Activated CD8-positive, alpha-beta T cell treated with anti-CD3 and anti-CD28 coated beads, Interleukin-2, amount 10 ng/mL, durations not matched to agents 7 days and 5 days (primary cell): ENCODE measurements around the gene DNM2. TPM values are rescaled to one million over a fixed set of nuclear protein-coding genes. Genes with fewer than 3 reads are reported as not detected.
"Not testable (repeated sequence)": the region's sequence is repeated elsewhere in the genome, so short reads cannot be mapped to it uniquely, and the experiment has no call there.

Experiments
- ATAC-seq: fragments of 150-1000 bp; cut with Tn5 transposase; one replicate; pipeline ENCODE4 v1.10.0; 2021; ENCODE audit warnings: moderate library complexity
- CTCF ChIA-PET: fragments of 350-600 bp; sonication (Branson Sonifier 250); formaldehyde crosslinking; loops from one replicate; lab custom pipeline; 2021; ENCODE audit warnings: antibody characterized with exemption; lab: Charles Lee
- POLR2A ChIA-PET: fragments of 350-600 bp; sonication (Branson Sonifier 250); formaldehyde crosslinking; loops from one replicate; lab custom pipeline; 2021; ENCODE audit warnings: antibody characterized with exemption; lab: Charles Lee
- DNase-seq: peaks from one replicate; pipeline ENCODE4 v3.0.0-alpha.2; 2020
- H3K27ac Mint-ChIP-seq: one replicate; pipeline ENCODE4 v1.8.0; 2021; ENCODE audit warnings: mild to moderate bottlenecking, mixed read lengths
- H3K27me3 Mint-ChIP-seq: one replicate; pipeline ENCODE4 v1.8.0; 2021; ENCODE audit warnings: low read depth, mixed read lengths
- H3K36me3 Mint-ChIP-seq: one replicate; pipeline ENCODE4 v1.8.0; 2021; ENCODE audit warnings: low read depth, mixed read lengths
- H3K4me1 Mint-ChIP-seq: one replicate; pipeline ENCODE4 v1.8.0; 2021; ENCODE audit warnings: low read depth, mixed read lengths
- H3K4me3 Mint-ChIP-seq: one replicate; pipeline ENCODE4 v1.8.0; 2021; ENCODE audit warnings: mild to moderate bottlenecking, mixed read lengths
- H3K9me3 Mint-ChIP-seq: one replicate; pipeline ENCODE4 v1.8.0; 2022; ENCODE audit warnings: mixed read lengths; ENCODE audit not compliant: insufficient read depth
- total RNA-seq, 2 experiments: library from RNA; stranded (reverse); gene quantifications; one replicate each; pipeline ENCODE4 v1.2.3, GENCODE V29; 2021

DNM2 gene
- total RNA-seq, 2 experiments from 2014 or later: 239 to 240 TPM

DNA sequence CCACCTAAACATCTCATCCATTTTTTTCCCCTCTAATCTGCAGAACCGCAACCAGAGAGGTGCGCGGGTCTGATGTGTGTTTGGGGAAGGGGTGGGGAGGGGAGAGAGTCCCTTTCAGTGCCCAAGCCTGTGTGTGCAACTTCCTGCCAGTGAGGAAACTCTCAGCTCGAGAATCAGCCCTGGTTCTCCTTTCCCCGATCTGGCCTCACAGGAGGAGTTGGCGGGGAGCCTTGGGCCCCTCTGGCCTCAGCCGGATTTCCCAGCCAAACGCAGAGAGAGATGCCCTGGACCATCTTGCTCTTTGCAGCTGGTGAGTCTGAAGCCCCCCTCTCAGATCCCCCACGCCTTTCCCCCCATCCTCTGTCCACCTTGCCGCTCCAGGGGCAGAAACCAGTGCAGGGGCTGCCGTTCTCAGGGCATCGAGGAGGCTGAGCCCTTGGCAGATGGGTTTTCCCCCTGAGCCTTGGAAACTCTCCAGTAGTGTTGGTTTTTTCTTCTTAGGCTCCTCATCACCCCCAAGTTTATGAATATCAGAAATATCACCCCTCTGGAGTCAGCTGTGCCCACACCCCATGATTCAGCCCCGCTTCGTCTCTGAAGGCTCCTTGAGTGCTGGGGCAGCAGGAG is 130.5 kb downstream of the DNM2 start, which contains the start of gene C19orf38:
Gene C19orf38, plus strand, starts transcription at position 186 of the 627 bp plus-strand sequence. Its CDS starts 94 bp downstream, at position 280.
- Mint-ChIP-seq H3K4me1 (peaks cover 23% of the 10 kb centered on the region), H3K4me3 (peak within 1 kb of the TSS; percentile 35), H3K36me3 (peaks cover 7% of the 10 kb centered on the region), H3K27me3 (peaks cover 3% of the 10 kb centered on the region), H3K27ac (peak within 1 kb of the TSS; percentile 57), H3K9me3 (peaks cover 5% of the 10 kb centered on the region)
- CTCF ChIA-PET: interaction anchor here (0.6 to 2.4 kb wide), 4 partner anchors 10 to 16 kb away, joined by 4 to 14 read pairs (median 7); partner anchors contain the start of gene TMED1
- peak; percentile 27 for DNase-seq
- ATAC-seq: peak; percentile 48
- POLR2A ChIA-PET: no interaction called here

DNA sequence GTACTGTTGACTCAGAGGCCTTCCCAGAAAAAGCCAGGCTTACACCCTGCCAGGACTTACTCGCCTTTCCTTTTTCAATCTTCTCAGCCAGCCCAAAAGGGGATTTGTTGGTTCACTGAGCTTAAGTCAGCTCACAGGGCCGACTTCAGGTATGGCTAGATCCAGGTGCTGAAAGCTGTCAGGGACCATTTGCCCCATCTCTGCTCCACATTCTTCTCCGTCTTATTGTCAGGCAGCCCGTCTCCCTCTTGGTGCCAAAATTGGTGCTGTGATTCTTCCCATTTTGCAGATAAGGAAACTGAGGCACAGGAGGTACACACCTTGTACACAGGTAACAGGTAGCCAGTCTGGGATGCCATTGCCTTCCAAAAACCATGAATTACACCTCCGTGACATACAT is 132.8 kb downstream of the DNM2 start:
- no peak overlapping the region for H3K27ac Mint-ChIP-seq
- DNase-seq (no peak), ATAC-seq (no peak)
- ChIA-PET CTCF (interaction anchor here (1.9 to 7.8 kb wide), 3 partner anchors 11 to 15 kb away, joined by 6 to 60 read pairs (median 8); partner anchors contain the start of gene TMED1), POLR2A (no interaction called here)
- peaks cover 3% of the 10 kb centered on the region for H3K27me3 Mint-ChIP-seq
- peaks cover 23% of the 10 kb centered on the region for H3K4me1 Mint-ChIP-seq
- peaks cover 5% of the 10 kb centered on the region for H3K9me3 Mint-ChIP-seq
- peaks cover 7% of the 10 kb centered on the region for H3K36me3 Mint-ChIP-seq
- H3K4me3 Mint-ChIP-seq: no peak overlapping the region

DNA sequence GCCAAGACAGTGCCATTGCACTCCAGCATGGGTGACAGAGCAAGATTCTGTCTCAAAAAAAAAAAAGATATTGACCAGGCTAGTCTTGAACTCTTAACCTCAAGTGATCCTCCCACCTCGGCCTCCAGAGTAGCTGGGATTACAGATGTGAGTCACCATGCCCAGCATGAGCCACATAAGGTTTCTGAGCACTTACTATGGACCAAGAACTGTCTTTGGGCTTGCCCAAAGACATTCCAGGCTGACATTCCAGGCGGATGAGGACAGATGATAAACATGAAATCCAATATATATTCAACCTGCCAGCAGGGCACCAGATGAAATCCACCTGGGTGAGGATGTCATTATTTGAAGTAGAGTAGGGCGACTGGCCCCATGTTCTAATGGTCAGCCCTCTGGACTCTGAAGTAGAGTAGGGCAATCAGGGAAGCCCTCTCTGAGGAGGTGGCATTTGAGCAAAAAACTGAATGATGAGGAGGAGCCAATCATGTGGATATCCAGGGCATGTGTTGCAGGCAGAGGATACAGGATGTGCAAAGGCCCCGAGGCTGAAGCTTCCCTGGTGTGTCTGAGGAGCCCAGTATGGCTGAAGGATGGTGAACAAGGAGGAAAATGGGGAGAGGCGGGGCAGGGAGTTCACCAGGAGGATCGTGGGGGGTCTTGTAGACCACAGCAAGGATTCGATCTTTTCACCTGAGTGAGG is 134.4 kb downstream of the DNM2 start:
- Mint-ChIP-seq H3K36me3 (no peaks in the 10 kb centered on the region), H3K27me3 (no peaks in the 10 kb centered on the region), H3K4me3 (no peak overlapping the region), H3K27ac (no peak overlapping the region), H3K9me3 (no peaks in the 10 kb centered on the region), H3K4me1 (peaks cover 14% of the 10 kb centered on the region)
- POLR2A ChIA-PET: no interaction called here
- no peak for DNase-seq
- CTCF ChIA-PET: interaction anchor here (1.9 to 7.8 kb wide), 2 partner anchors 13 to 16 kb away, joined by 6 to 60 read pairs; partner anchors contain the start of gene TMED1
- no peak for ATAC-seq

DNA sequence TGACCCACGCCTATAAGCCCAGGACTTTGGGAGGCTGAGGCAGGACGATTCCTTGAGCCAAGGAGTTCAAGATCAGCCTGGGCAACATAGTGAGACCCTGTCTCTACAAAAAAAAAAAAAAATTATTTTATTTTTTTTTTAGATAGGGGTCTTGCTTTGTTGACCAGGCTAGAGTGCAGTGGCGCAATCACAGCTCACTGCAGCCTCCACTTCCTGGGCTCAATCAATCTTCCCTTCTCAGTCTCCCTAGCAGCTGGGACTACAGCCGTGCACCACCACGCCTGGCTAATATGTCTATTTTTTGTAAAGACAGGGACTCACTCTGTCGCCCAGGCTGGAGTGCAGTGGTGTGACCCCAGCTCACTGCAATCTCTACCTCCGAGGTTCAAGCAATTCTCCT is 135.1 kb downstream of the DNM2 start:
- H3K36me3 Mint-ChIP-seq: no peaks in the 10 kb centered on the region
- DNase-seq: no peak
- no peak for ATAC-seq
- no peak overlapping the region for H3K27ac Mint-ChIP-seq
- POLR2A ChIA-PET: interaction anchor here (0.6 kb wide), 1 partner anchor 12 kb away, joined by 3 read pairs; no protein-coding TSS in a partner anchor
- H3K9me3 Mint-ChIP-seq: no peaks in the 10 kb centered on the region
- no peaks in the 10 kb centered on the region for H3K27me3 Mint-ChIP-seq
- CTCF ChIA-PET: interaction anchor here (0.6 to 7.8 kb wide), 3 partner anchors 12 to 136 kb away, joined by 6 to 60 read pairs (median 23); partner anchors contain the start of gene DNM2
- peaks cover 9% of the 10 kb centered on the region for H3K4me1 Mint-ChIP-seq
- H3K4me3 Mint-ChIP-seq: no peak overlapping the region

DNA sequence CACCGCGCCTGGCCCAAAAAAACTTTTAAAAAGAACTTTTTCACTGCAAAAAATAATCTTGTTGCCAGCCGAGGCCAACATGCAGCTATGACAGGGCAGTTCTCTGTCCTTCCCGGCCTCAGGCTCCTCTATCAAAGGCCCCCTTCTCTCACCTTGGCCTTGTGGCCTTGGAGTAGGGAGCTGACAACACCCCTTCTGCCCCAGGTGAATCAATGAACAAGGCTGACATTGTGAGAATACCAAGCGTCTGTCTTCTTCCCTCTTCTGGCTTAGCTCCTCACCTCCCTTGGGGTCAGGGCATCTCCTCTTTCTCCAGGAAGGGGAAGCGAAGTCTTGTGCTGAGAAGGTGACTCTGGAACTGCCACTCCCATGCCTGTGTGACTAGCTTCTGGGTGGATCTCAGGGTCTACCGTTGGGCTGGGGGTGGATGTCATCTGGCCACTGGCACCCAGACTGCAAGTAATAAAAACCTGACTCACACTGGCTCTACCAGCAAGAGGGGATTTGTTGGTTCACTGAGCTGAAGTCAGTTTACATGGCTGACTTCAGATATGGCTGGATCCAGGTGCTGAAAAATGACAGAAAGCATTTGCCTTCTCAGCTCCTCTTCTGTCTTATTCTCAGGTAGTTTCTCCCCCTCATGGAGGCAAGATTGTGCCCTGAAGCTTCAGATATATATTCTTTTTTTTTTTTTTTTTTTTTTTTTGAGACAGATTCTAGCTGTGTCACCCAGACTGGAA is 136.6 kb downstream of the DNM2 start:
- ChIA-PET POLR2A (interaction anchor here (0.6 kb wide), 1 partner anchor 94 kb away, joined by 3 read pairs; no protein-coding TSS in a partner anchor), CTCF (interaction anchor here (0.8 to 7.8 kb wide), 6 partner anchors 9 to 153 kb away, joined by 3 to 60 read pairs (median 5); partner anchors contain the start of genes DNM2, QTRT1 and TMED1)
- Mint-ChIP-seq H3K4me3 (no peak overlapping the region), H3K36me3 (no peaks in the 10 kb centered on the region), H3K9me3 (no peaks in the 10 kb centered on the region), H3K4me1 (peaks cover 4% of the 10 kb centered on the region), H3K27ac (no peak overlapping the region), H3K27me3 (no peaks in the 10 kb centered on the region)
- ATAC-seq (no peak), DNase-seq (no peak)

DNA sequence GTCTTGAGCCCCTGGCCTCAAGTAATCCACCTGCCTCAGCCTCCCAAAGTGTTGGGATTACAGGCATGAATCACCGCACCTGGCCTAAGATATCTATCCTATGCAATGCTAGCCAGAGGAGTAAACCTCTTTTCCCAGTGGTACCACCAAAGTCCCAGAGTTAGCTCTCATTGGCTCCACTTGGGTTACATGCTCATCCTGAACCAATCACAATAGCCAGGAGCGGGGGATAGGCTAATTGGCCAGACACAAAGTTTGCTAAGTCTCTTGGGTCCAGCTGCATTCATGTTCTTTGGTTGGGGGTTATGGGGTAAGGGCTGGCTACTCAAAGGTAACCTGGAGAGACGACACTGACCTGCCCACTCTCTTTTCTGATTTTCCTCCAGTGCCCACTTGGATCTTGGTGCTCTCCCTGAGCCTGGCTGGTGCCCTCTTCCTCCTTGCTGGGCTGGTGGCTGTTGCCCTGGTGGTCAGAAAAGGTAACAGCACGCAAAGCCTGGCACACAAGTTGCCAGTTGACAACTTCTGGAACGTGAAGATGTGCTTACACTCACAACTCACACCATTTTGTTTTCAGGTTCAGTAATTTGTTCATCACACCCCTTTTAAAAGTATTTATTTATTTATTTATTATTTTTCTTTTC is 138.1 kb downstream of the DNM2 start:
- no peaks in the 10 kb centered on the region for H3K27me3 Mint-ChIP-seq
- H3K9me3 Mint-ChIP-seq: no peaks in the 10 kb centered on the region
- no peak for ATAC-seq
- H3K36me3 Mint-ChIP-seq: no peaks in the 10 kb centered on the region
- CTCF ChIA-PET: interaction anchor here (0.9 to 7.8 kb wide), 8 partner anchors 9 to 346 kb away, joined by 3 to 60 read pairs (median 4); partner anchors contain the start of genes DNM2 and TMED1
- POLR2A ChIA-PET: interaction anchor here (1.3 kb wide), 1 partner anchor 16 kb away, joined by 4 read pairs; no protein-coding TSS in a partner anchor
- H3K27ac Mint-ChIP-seq: no peak overlapping the region
- peaks cover 4% of the 10 kb centered on the region for H3K4me1 Mint-ChIP-seq
- H3K4me3 Mint-ChIP-seq: no peak overlapping the region
- DNase-seq: peak; percentile 47

DNA sequence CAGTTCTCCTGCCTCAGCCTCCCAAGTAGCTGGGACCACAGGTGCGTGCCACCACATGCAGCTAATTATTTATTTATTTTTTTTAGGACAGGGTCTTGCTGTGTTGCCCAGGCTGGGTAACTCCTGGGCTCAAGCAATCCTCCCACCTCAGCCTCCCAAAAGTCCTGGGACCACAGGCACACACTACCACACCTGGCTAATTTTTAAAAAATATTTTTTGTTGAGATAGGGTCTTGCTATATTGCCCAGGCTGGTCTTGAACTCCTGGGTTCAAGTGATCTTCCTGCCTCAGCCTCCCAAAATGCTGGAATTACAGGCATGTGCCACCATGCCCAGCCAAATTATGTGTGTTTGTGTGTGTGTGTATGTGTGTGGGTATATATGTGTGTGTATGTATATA is 139.0 kb downstream of the DNM2 start:
- H3K4me3 Mint-ChIP-seq, DNase-seq, H3K4me1 Mint-ChIP-seq, ATAC-seq, H3K9me3 Mint-ChIP-seq, H3K36me3 Mint-ChIP-seq, H3K27ac Mint-ChIP-seq, H3K27me3 Mint-ChIP-seq: not testable (repeated sequence)
- POLR2A ChIA-PET: interaction anchor here (1.3 kb wide), 1 partner anchor 17 kb away, joined by 4 read pairs; no protein-coding TSS in a partner anchor
- CTCF ChIA-PET: interaction anchor here (2.7 to 7.8 kb wide), 3 partner anchors 8 to 140 kb away, joined by 18 to 60 read pairs (median 23); partner anchors contain the start of gene DNM2

DNA sequence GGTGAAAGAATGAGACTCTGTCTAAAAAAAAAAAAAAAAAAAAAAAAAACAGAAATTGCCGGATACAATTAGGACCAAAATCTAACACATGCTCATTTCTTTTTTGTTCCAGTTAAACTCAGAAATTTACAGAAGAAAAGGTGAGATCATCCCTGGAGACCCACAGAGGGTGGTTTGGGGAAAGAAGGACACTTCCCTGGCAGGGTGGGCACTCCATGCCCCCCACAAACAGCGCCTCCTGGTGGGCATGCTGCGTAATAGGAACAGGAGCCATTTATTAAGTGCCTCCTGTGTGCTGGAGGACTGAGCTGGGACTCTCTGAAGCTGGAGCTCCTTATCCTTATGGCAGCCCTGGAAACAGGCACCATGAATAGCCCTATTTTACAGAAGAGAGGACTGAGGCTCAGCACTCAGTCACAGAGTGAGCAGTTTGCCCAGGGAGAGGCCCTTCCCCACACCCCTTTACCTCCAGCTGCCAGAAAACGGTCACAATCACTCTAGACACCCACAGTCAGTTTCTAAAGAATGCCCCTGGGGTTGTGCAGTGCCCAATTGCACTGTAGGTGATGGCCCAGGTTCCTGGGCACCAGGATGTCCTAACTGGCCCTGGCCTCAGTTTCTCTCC is 140.4 kb downstream of the DNM2 start:
- peak; percentile 56 for DNase-seq
- CTCF ChIA-PET: interaction anchor here (0.6 to 2.7 kb wide), 25 partner anchors 9 to 589 kb away, joined by 3 to 26 read pairs (median 4); partner anchors contain the start of genes C19orf38, CARM1, DNM2 and QTRT1
- Mint-ChIP-seq H3K27me3 (no peaks in the 10 kb centered on the region), H3K4me1 (peaks cover 7% of the 10 kb centered on the region), H3K9me3 (no peaks in the 10 kb centered on the region), H3K27ac (peak overlapping the region; percentile 18), H3K36me3 (no peaks in the 10 kb centered on the region), H3K4me3 (no peak overlapping the region)
- POLR2A ChIA-PET: interaction anchor here (0.9 to 1.3 kb wide), 2 partner anchors 23 to 141 kb away, joined by 4 to 5 read pairs; partner anchors contain the start of gene DNM2
- ATAC-seq: no peak

DNA sequence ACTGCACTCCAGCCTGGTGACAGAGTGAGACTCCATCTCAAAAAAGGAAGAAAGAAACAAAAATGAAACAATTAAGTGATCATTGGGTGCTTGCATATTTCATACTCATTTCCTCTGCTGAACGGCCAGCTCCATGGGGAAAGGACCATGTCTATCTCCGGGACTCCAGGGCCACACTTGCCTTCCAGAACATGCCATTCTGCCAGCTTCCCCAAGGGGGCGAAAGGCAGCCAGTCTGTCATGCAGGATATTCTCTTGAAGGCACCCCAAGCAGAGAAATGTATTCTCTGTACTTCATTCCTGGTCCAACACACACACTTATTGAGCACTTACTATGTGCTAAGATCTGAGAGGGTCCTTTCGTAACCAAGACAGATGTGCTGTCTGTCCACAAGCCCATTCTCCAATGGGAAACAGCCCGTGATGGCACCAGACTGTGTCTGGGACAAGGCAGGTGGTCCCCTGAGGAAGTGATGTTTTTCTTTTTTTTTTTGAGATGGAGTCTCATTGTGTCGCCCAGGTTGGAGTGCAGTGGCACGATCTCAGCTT is 143.3 kb downstream of the DNM2 start:
- ATAC-seq: no peak
- Mint-ChIP-seq H3K27ac (no peak overlapping the region), H3K4me3 (no peak overlapping the region), H3K4me1 (peaks cover 19% of the 10 kb centered on the region), H3K27me3 (no peaks in the 10 kb centered on the region), H3K36me3 (no peaks in the 10 kb centered on the region), H3K9me3 (no peaks in the 10 kb centered on the region)
- POLR2A ChIA-PET: no interaction called here
- DNase-seq: peak; percentile 58
- CTCF ChIA-PET: interaction anchor here (1.2 to 12.8 kb wide), 5 partner anchors 9 to 520 kb away, joined by 3 to 195 read pairs (median 8); partner anchors contain the start of genes CARM1, DNM2 and TMED1

DNA sequence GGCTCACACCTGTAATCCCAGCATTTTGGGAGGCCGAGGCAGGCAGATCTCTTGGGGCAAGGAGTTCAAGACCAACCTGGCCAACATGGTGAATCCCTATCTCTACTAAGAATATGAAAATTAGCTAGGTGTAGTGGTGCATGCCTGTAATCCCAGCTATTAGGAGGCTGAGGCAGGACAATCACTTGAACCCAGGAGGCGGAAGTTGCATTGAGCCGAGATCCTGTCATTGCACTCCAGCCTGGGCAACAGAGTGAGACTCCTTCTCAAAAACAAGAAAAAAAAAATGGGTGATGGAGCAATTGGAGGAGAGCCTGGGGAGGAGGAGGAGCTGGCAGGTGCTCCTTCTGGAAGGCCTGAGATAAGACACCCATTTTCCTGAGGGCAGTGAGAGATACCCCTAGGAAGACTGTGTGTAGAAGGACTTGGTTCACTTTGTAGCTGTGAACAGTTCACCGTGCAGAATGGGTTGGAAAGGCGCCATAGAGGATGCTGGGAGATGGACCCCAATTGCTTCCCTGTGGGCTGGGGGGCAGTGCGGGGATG is 144.8 kb downstream of the DNM2 start:
- ChIA-PET POLR2A (no interaction called here), CTCF (interaction anchor here (2.0 to 12.8 kb wide), 3 partner anchors 12 to 144 kb away, joined by 4 to 195 read pairs (median 8); partner anchors contain the start of gene DNM2)

More for the DNA sequence above, 144.8 kb downstream of the DNM2 start:
- Mint-ChIP-seq H3K9me3 (no peaks in the 10 kb centered on the region), H3K27me3 (no peaks in the 10 kb centered on the region), H3K4me1 (peaks cover 19% of the 10 kb centered on the region), H3K36me3 (no peaks in the 10 kb centered on the region), H3K4me3 (no peak overlapping the region), H3K27ac (no peak overlapping the region)
- no peak for ATAC-seq
- DNase-seq: no peak
